Esophagus muscularis mucosa (tissue), 4 donors: ENCODE results near the gene C16orf96. TPM values are rescaled to one million over a fixed set of nuclear protein-coding genes. Genes with fewer than 3 reads are reported as not detected.

ENCODE experiments used
- DNase-seq: peaks from one replicate; pipeline ENCODE4 v3.0.0-alpha.2; 2017; ENCODE audit errors: extremely low spot score
- H3K27ac ChIP-seq, 4 donors: fragments of 200-600 bp; sonication (generic); replicated peaks in 1 of 4; 1 replicate in 3 of 4; 2 replicates in 1 of 4; pipeline ENCODE4 v1.5.1; 2016 to 2019; ENCODE audit warnings: mild to moderate bottlenecking in 1 of 4
- H3K27me3 ChIP-seq, 4 donors: fragments of 200-600 bp; sonication (generic); one replicate each; pipeline versions ENCODE4 v1.5.1 to v1.6.0; 2016 to 2019
- H3K36me3 ChIP-seq, 4 donors: fragments of 200-600 bp; sonication (generic); one replicate each; pipeline ENCODE4 v1.5.1; 2016 to 2019
- H3K4me1 ChIP-seq, 4 donors: fragments of 200-600 bp; sonication (generic); one replicate each; pipeline ENCODE4 v1.5.1; 2016 to 2019
- H3K4me3 ChIP-seq, 4 donors: fragments of 200-600 bp; sonication (generic); 1 replicate in 2 of 4; 2 replicates in 2 of 4; pipeline ENCODE4 v1.5.1; 2016 to 2019; ENCODE audit warnings: mild to moderate bottlenecking in 4 of 4, moderate library complexity in 1 of 4
- H3K9me3 ChIP-seq, 4 donors: fragments of 200-600 bp; sonication (generic); 1 replicate in 3 of 4; 2 replicates in 1 of 4; pipeline ENCODE4 v1.5.1; 2016 to 2019
- EP300 ChIP-seq: sonication (generic); formaldehyde crosslinking; IDR thresholded peaks from one replicate; pipeline ENCODE4 v1.6.1; 2017; ENCODE audit warnings: antibody characterized with exemption
- POLR2A ChIP-seq: fragments of 450-650 bp; IDR thresholded peaks from one replicate; pipeline ENCODE4 v1.6.1; 2017; ENCODE audit warnings: antibody characterized with exemption, moderate library complexity, mild to moderate bottlenecking, low read depth
- POLR2AphosphoS5 ChIP-seq, 2 donors: sonication (generic); formaldehyde crosslinking; IDR thresholded peaks; one replicate each; pipeline ENCODE4 v1.6.1; 2017; ENCODE audit warnings: antibody characterized with exemption in 2 of 2
- WGBS: methylation state at CpG from one replicate; pipeline ENCODE4 v1.1.5; 2018; 5-methylcytosine and 5-hydroxymethylcytosine counted together
- intact Hi-C: fragments of 100-400 bp; cut with DNase I; formaldehyde crosslinking; loops from one replicate; pipeline ENCODE4 v1.15.1; 2023
- total RNA-seq, 4 donors: library from RNA; depleted of rRNA; stranded (reverse); fragments of >200 nt; gene quantifications; one replicate each; pipeline versions ENCODE4 v1.1.0 to v1.2.1, GENCODE V29; 2016
- TF ChIP-seq, protein P1 (sequence below), 3 experiments: fragments of 200-600 bp in 2 of 3; fragments of 450-650 bp in 1 of 3; sonication (generic) in 2 of 3; IDR thresholded peaks; one replicate each; pipeline ENCODE4 v1.5.1; 2017 to 2019; ENCODE audit warnings: antibody characterized with exemption in 3 of 3, mild to moderate bottlenecking in 2 of 3, moderate library complexity in 1 of 3

C16orf96 gene
- total RNA-seq, 4 donors from 2014 or later, result not detected

DNA sequence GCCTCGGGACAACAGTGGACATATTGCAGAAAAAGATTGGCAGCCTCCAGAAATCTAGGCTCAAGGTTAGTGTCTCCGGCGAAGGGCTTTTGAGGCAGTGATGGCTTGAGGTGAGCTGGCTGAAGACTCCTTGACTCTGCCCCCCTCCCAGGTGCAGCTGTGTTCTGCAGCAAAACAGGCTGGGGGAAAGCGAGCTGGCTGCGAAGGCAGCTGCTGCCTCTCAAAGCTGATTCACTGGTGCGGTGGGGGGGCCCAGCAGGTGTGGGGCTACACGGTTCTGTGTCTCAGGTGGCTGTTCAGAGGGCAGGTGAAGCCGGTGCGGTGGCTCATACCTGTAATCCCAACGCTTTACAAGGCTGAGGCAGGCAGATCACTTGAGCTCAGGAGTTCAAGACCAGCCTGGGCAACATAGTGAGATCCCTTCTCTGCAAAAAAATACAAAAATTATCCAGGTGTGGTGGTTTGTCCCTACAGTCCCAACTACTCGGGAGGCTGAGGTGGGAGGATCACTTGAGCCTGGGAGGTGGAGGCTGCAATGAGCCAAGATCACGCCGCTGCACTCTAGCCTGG is 22.9 kb downstream of the C16orf96 start:
- TF ChIP-seq, protein P1, sequence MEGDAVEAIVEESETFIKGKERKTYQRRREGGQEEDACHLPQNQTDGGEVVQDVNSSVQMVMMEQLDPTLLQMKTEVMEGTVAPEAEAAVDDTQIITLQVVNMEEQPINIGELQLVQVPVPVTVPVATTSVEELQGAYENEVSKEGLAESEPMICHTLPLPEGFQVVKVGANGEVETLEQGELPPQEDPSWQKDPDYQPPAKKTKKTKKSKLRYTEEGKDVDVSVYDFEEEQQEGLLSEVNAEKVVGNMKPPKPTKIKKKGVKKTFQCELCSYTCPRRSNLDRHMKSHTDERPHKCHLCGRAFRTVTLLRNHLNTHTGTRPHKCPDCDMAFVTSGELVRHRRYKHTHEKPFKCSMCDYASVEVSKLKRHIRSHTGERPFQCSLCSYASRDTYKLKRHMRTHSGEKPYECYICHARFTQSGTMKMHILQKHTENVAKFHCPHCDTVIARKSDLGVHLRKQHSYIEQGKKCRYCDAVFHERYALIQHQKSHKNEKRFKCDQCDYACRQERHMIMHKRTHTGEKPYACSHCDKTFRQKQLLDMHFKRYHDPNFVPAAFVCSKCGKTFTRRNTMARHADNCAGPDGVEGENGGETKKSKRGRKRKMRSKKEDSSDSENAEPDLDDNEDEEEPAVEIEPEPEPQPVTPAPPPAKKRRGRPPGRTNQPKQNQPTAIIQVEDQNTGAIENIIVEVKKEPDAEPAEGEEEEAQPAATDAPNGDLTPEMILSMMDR (IDR thresholded peaks at IDR 0.05), result no peak
- TF ChIP-seq EP300, result no peak
- no peak for TF ChIP-seq POLR2AphosphoS5 (IDR thresholded peaks at IDR 0.05)
- TF ChIP-seq POLR2A, result no peak
- 87% methylated on average over 8 of the region's 13 CpGs for WGBS
- H3K4me3 ChIP-seq, result no peak overlapping the region
- H3K27ac ChIP-seq, result no peak overlapping the region
- H3K36me3 ChIP-seq, result no peaks in the 10 kb centered on the region
- H3K9me3 ChIP-seq, result no peaks in the 10 kb centered on the region
- no peaks in the 10 kb centered on the region for H3K27me3 ChIP-seq
- no peak for DNase-seq
- intact Hi-C loops, result no loop called here
- no peaks in the 10 kb centered on the region for H3K4me1 ChIP-seq

DNA sequence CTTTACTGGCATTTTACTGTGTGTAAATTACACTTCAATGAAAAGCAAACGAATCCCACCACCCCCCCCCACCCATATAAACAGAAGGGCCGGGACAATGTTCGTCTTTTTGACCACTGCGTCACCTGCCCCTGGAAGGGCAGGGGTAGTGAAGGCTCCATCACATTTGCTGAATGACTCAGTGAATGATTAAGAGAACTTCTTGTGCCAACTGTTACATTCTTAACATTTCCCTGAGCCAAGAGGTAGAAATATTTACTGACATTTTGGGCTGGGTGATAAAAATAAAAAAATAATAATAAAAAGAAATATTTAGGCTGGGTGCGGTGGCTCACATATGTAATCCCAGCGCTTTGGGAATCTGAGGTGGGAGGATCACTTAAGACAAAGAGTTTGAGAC is 24.1 kb downstream of the C16orf96 start:
- no peak for TF ChIP-seq POLR2AphosphoS5 (IDR thresholded peaks at IDR 0.05)
- no peak for TF ChIP-seq EP300
- TF ChIP-seq, protein P1 (IDR thresholded peaks at IDR 0.05), result no peak
- no peak for TF ChIP-seq POLR2A
- H3K36me3 ChIP-seq, result no peaks in the 10 kb centered on the region
- no peak overlapping the region for H3K27ac ChIP-seq
- H3K4me1 ChIP-seq, result no peaks in the 10 kb centered on the region
- H3K27me3 ChIP-seq, result no peaks in the 10 kb centered on the region
- H3K4me3 ChIP-seq, result no peak overlapping the region
- H3K9me3 ChIP-seq, result no peaks in the 10 kb centered on the region
- no peak for DNase-seq
- intact Hi-C loops, result no loop called here
- whole genome bisulfite sequencing, result 79% methylated on average over 5 of the region's 6 CpGs

DNA sequence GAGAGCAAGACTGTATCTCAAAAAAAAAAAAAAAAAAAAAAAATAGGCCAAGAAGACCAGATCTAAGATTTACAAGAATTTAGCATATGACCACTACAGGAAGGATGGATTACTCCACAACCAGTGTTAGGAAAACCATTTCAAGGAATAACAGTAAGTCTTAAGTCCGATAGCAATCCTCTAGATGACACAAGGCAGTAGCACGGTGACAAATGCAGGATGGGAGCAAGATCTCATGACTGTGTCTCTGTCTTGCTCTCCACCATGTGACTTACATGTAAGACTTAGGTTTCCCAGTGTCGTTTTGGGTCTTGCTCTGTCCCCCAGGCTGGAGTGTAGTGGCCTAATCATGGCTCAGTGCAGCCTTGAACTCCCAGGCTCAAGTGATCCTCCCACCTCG is 27.8 kb downstream of the C16orf96 start:
- 87% methylated on average over 4 of the region's 4 CpGs for WGBS
- intact Hi-C loops, result no loop called here

DNA sequence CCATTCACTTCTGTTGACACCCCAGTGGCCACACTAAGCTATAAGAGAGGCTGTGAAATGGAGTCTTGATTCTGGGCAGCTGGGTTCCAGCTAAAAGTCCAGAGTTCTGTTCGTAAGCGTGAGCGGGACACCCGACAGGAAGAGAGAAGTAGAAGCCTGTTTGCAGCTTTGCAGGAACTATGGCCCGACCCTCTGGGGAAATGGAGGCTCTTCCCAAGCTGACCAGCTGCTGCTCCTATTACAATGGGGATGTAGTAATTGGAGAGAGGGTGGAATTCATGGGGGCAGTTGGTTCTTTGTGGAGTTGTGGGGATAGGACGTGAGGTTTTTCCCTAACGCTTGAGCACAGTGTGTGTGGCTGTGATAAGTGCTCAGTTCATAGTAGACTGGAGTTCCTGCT is 30.2 kb downstream of the C16orf96 start:
- WGBS, result 55% methylated on average over 7 of the region's 7 CpGs
- no peak for TF ChIP-seq EP300
- no peak overlapping the region for H3K27ac ChIP-seq
- H3K36me3 ChIP-seq, result no peaks in the 10 kb centered on the region
- H3K4me1 ChIP-seq, result no peaks in the 10 kb centered on the region
- H3K27me3 ChIP-seq, result peaks cover 0 to 6% (median 0%) of the 10 kb centered on the region in 4 donors
- H3K4me3 ChIP-seq, result no peak overlapping the region
- intact Hi-C loops, result no loop called here
- peaks cover 0 to 9% (median 3%) of the 10 kb centered on the region in 4 donors for H3K9me3 ChIP-seq
- DNase-seq, result no peak

More for the DNA sequence above, 27.8 kb downstream of the C16orf96 start:
- TF ChIP-seq POLR2AphosphoS5 (IDR thresholded peaks at IDR 0.05), result no peak
- no peaks in the 10 kb centered on the region for H3K36me3 ChIP-seq
- H3K9me3 ChIP-seq, result peaks cover 0 to 9% (median 3%) of the 10 kb centered on the region in 4 donors
- no peak for DNase-seq
- H3K27ac ChIP-seq, result no peak overlapping the region
- no peaks in the 10 kb centered on the region for H3K4me1 ChIP-seq
- no peak overlapping the region for H3K4me3 ChIP-seq
- peaks cover 0 to 6% (median 0%) of the 10 kb centered on the region in 4 donors for H3K27me3 ChIP-seq

DNA sequence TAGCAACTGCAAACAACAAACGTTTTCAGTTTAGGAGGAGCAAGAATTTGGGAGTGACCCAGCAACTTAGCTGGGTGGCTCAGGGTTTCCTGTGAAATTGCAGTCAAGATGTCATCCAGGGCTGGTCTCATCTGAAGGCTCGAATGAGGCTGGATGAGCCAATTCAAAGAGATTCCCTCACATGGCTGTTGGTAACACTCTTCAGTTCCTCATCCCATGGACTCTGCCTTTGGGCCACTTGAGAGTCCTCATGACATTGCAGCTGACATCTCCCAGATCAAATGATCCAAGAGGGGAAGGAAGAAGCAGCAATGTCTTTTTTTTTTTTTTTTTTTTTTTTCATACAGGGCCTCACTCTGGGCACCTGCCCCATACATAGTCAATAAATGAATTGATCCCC is 32.2 kb downstream of the C16orf96 start:
- intact Hi-C loops, result no loop called here
- Histone ChIP-seq H3K27ac (no peak overlapping the region), H3K27me3 (peaks cover 0 to 6% (median 0%) of the 10 kb centered on the region in 4 donors), H3K4me3 (no peak overlapping the region), H3K4me1 (no peaks in the 10 kb centered on the region), H3K9me3 (peaks cover 0 to 9% (median 3%) of the 10 kb centered on the region in 4 donors), H3K36me3 (no peaks in the 10 kb centered on the region)
- DNase-seq, result no peak
- TF ChIP-seq POLR2AphosphoS5 (IDR thresholded peaks at IDR 0.05), result no peak
- no peak for TF ChIP-seq POLR2A
- TF ChIP-seq, protein P1 (IDR thresholded peaks at IDR 0.05), result no peak
- TF ChIP-seq EP300, result no peak
- WGBS, result 79% methylated on average over 2 of the region's 2 CpGs

DNA sequence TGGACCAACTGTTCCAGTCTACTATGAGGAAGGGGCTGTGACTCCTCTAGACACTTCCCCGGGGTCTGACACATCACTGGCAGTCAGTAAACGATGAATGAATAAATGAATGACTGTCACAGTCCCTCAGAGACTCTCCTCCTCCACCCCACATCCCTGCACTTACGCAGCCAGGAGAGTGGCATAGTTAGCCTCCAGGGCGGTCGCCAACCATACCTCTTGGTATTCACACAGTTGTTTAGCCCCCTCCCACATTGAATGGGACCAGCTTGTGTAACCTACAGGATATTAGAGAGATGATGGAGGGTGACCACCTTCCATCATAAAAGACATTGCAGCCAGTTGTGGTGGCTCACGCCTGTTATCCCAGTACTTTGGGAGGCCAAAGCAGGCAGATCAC is 32.8 kb downstream of the C16orf96 start:
- Histone ChIP-seq H3K4me1 (no peaks in the 10 kb centered on the region), H3K27me3 (peaks cover 0 to 6% (median 0%) of the 10 kb centered on the region in 4 donors), H3K36me3 (no peaks in the 10 kb centered on the region), H3K9me3 (peaks cover 0 to 9% (median 3%) of the 10 kb centered on the region in 4 donors), H3K27ac (no peak overlapping the region), H3K4me3 (no peak overlapping the region)
- no peak for DNase-seq
- WGBS, result 93% methylated on average over 6 of the region's 6 CpGs
- TF ChIP-seq, protein P1 (IDR thresholded peaks at IDR 0.05), result no peak
- TF ChIP-seq POLR2A, result no peak
- no peak for TF ChIP-seq EP300
- intact Hi-C loops, result no loop called here
